ENCODE data around the gene MORN2.

MORN2 gene

GRCh38 chr2:38889045-38889444 lies 13.3 kb downstream of the MORN2 start:
- no peak for DNase-seq (ENCODE audit: low read depth in 3 of 3, low spot score in 1 of 3)

DNA sequence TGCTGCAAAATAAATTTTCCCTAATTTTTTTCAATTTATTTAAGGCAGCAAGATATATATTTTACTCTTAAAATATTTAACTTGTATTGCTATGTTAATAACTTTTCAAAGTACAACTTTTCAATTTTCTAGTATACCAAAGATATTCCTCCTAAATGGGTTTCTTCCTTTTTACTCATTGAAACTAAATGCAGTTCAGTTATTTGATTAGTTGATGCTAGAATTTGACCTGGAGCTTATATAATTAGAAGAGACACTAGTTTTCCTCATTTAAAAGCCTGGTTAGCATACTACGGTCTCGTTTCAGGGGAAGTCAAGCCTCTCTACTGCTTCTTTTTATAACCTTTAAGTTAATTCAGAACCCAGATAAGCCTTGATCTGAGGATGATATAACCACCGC lies 13.8 kb downstream of the MORN2 start, which contains the start of gene ARHGEF33:
ARHGEF33 (plus strand) TSS at position 301 of the 400 bp plus-strand sequence. CDS start 29,573 bp downstream, outside the sequence.
- DNase-seq (ENCODE audit: low read depth in 3 of 3, low spot score in 1 of 3): no peak

DNA sequence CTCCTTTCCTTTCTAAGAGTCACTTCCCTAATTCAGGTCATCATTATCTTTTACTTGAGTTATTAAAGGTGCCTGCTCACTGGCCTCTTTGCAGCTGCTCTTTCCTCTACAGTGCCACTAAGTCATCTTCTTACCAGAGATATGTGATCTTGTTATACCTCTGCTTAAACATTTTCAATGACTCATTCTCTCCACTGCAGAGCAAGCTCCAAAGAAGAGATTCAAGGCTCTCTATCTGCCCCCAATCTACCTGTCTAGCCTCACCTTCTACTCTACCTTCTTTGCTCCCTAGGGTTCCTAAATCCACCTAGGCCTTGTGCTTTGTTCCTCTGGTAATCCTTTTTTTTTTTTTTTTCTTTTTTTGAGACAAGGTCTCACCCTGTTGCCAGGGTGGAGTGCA lies 17.0 kb downstream of the MORN2 start:
- DNase-seq (ENCODE audit: low read depth in 3 of 3, low spot score in 1 of 3): no peak

GRCh38 chr2:38898256-38898655 lies 22.5 kb downstream of the MORN2 start:
- no peak for DNase-seq (ENCODE audit: low read depth in 3 of 3, low spot score in 1 of 3)

GRCh38 chr2:38900726-38901125 lies 24.9 kb downstream of the MORN2 start:
- DNase-seq (ENCODE audit: low read depth in 3 of 3, low spot score in 1 of 3): no peak

DNA sequence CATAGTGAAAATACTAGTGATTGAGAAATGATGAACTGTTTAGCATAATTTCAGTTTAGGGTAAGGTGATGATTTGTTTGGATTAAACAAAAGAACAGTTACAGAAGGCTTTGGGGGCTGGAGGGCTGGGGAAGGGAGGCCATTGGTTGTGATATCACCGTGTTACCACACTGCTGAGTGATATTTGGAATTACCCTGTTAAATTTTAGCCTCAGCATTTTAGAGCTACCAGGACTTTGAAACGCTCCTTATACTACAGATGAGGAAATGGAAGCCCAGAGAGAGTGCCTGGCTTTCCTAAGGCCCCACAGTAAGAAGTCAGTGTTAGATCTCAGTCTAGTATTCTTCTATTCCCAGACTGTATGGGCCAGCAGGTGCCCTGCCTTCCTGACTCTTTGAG lies 29.5 kb downstream of the MORN2 start:
- no peak for DNase-seq (ENCODE audit: low read depth in 3 of 3, low spot score in 1 of 3)

DNA sequence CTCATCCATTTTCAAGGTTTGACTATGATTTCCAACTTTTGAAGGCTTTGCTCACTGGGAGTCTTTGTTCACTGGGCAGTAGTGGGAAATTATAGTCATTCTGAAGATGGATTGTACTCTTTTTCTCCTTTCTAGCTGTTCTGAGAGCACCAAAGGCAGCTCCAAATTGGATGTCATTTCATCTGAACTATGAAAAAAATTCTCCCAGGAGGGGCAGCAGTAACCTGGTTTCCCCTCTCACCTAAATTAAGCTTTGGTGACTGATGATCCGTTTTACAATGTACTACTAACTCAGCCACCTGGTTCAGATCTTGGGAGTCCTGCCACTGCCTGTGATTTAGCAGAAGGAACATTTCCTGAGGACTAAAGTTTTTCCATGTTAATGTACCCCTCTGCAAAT lies 31.5 kb downstream of the MORN2 start:
- DNase-seq (ENCODE audit: low read depth in 3 of 3, low spot score in 1 of 3): no peak

DNA sequence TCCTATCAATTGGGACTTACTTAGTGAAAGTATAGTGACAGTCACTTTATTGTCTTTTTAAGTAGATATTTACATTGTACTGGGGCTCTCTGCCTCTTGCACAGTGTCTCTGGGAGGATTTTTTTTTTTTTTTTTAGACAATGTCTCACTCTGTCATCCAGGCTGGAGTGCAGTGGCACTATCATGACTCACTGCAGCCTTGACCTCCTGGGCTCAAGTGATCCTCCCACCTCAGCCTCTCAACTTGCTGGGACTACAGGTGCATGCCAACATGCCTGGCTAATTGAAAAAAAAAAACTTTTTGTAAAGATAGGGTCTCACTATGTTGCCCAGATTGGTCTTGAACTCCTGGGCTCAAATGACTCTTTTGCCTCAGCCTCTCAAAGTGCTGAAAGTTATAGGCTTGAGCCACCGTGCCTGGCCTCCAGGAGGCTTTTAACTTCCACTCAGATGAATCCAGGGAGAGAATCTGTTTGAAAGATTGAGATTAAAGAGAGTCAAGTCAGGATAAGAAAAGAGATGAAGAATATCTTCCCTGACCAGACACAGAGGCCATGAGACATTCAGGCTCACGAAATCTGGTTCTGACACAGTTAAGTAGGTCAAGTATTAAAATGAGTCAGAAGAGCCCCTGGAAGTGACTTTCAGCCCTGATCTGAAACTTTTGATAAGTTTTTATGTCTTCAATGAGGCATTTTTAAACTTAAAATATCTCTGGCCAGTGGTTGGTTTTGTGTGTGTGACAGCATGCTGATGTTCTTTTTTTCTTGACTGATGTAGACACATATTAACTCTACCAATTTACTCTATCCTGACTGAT lies 32.2 kb downstream of the MORN2 start:
- DNase-seq (ENCODE audit: low read depth in 3 of 3, low spot score in 1 of 3): no peak

DNA sequence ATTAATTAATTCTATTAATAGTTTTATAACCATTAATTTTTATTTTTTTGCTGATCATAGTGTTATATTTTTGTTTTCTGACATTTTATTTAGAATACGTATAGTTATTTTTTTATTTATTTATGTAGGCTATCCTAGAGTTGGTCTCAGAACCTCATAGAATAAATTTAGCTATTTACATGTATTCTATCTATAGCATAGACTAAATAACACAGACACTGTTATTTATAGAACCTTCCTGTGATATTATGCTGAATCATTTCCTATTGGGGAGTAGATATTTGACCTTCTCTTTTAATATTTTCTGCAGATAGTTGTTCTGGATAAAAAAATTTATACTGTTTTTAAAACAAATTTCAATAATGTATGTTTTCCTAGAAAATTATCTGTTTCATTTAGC lies 34.1 kb downstream of the MORN2 start:
- DNase-seq (ENCODE audit: low read depth in 3 of 3, low spot score in 1 of 3): no peak

DNA sequence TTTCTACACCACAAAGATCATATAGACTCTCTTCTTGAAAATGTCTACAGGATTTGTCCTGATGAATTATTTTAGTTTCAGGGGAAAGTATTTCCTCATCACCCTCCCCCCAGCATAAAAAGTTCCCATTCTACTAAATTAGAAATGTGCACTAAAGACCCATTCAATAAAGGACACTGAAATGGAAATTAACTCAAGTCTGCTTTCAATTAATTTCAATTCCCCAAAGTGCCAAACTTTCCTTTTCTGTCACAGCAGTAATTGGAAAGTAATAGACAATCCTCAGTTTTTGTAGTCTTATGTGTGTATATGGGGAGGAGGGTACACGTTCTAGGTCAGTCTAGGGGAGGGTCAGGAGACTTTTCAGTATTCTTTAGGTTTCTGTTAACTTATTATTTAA lies 35.4 kb downstream of the MORN2 start:
- no peak for DNase-seq (ENCODE audit: low read depth in 3 of 3, low spot score in 1 of 3)

DNA sequence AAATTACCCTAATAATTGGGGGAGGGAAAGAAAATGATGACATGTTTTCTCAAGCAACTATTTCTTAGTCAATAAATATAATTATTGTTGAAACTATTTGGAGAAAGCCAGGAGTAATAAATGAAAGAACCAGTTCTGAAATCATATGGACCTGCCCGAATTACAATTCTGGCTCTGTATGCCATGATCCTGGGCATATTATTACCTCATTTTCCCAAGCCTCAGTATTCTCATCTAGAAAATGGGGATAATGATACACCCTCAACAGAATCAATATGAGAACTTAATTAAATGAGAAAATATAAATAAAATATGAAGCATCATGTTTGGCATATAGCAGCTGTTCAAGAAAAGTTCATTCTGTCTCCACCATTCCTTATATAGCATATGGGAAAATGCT lies 36.8 kb downstream of the MORN2 start:
- DNase-seq (ENCODE audit: low read depth in 3 of 3, low spot score in 1 of 3): no peak

GRCh38 chr2:38922389-38922788 lies 46.6 kb downstream of the MORN2 start:
- DNase-seq (ENCODE audit: low read depth in 3 of 3, low spot score in 1 of 3): no peak

- no peak for DNase-seq (ENCODE audit: low read depth in 3 of 3, low spot score in 1 of 3)
Measured at GRCh38 chr2:38922902-38923301, 47.1 kb downstream of the MORN2 start.

GRCh38 chr2:38925982-38926381 lies 50.2 kb downstream of the MORN2 start:
- no peak for DNase-seq (ENCODE audit: low read depth in 3 of 3, low spot score in 1 of 3)

- no peak for DNase-seq (ENCODE audit: low read depth in 3 of 3, low spot score in 1 of 3)
Measured at GRCh38 chr2:38930600-38930999, 54.8 kb downstream of the MORN2 start.

Data from stimulated activated CD4-positive, alpha-beta T cell treated with anti-CD3 and anti-CD28 coated beads, TNF-alpha, amount 100 ng/mL, for 1 hour (primary cell).